Caco-2 (cell line): Measurements from ENCODE around the gene WDR1. TPM values are rescaled to one million over a fixed set of nuclear protein-coding genes. Genes with fewer than 3 reads are reported as not detected.

Source experiments
- BruUV-seq: library from RNA; stranded (reverse); fragments of 400-500 nt; replicated peaks from 2 replicates; lab custom pipeline; 2021; lab: Mats Ljungman, UMichigan
- CTCF ChIA-PET: fragments of 300-600 bp; sonication (Branson Sonifier 250); formaldehyde crosslinking; loops from one replicate; lab custom pipeline; 2022; ENCODE audit warnings: antibody characterized with exemption; lab: Charles Lee
- POLR2A ChIA-PET: fragments of 300-600 bp; sonication (Branson Sonifier 250); formaldehyde crosslinking; loops from one replicate; lab custom pipeline; 2022; ENCODE audit warnings: antibody characterized with exemption; lab: Charles Lee
- DNase-seq, 2 experiments: peaks; one replicate each; pipeline versions ENCODE4 v3.0.0 to v3.0.0-alpha.2; 2020 to 2022
- H3K27me3 ChIP-seq: replicated peaks from 2 replicates; pipeline ENCODE4 v1.6.0; 2011; ENCODE audit warnings: low read length; ENCODE audit not compliant: control insufficient read depth, insufficient read depth
- H3K36me3 ChIP-seq: 2 replicates; pipeline ENCODE4 v1.5.1; 2011; ENCODE audit warnings: low read length; ENCODE audit not compliant: control insufficient read depth, insufficient read depth
- H3K4me1 ChIP-seq: fragments of 250-450 bp; sonication (Bioruptor Pico); 2 replicates; pipeline ENCODE4 v1.5.1; 2020; ENCODE audit warnings: mild to moderate bottlenecking
- H3K4me3 ChIP-seq: 2 replicates; pipeline ENCODE4 v1.5.1; 2011; ENCODE audit warnings: low read depth, mild to moderate bottlenecking, control low read depth, low read length
- H3K9me3 ChIP-seq: fragments of 250-450 bp; sonication (Bioruptor Pico); 2 replicates; pipeline ENCODE4 v1.5.1; 2020; ENCODE audit warnings: mild to moderate bottlenecking, moderate library complexity
- H3K27ac Mint-ChIP-seq: one replicate; pipeline ENCODE4 v1.8.0; 2022; ENCODE audit warnings: mixed read lengths; ENCODE audit not compliant: unreplicated experiment
- H3K27me3 Mint-ChIP-seq: one replicate; pipeline ENCODE4 v1.8.0; 2022; ENCODE audit warnings: mixed read lengths; ENCODE audit not compliant: insufficient read depth, unreplicated experiment
- H3K36me3 Mint-ChIP-seq: one replicate; pipeline ENCODE4 v1.8.0; 2022; ENCODE audit warnings: mild to moderate bottlenecking, mixed read lengths; ENCODE audit not compliant: insufficient read depth, unreplicated experiment
- H3K4me1 Mint-ChIP-seq: one replicate; pipeline ENCODE4 v1.8.0; 2022; ENCODE audit warnings: low read depth, mixed read lengths; ENCODE audit not compliant: unreplicated experiment
- H3K4me3 Mint-ChIP-seq: one replicate; pipeline ENCODE4 v1.8.0; 2022; ENCODE audit warnings: mild to moderate bottlenecking, moderate library complexity, mixed read lengths; ENCODE audit not compliant: unreplicated experiment
- H3K9me3 Mint-ChIP-seq: one replicate; pipeline ENCODE4 v1.8.0; 2022; ENCODE audit warnings: mixed read lengths; ENCODE audit not compliant: unreplicated experiment
- intact Hi-C: fragments of 100-400 bp; cut with micrococcal nuclease; formaldehyde crosslinking; loops from one replicate; pipeline ENCODE4 v1.10.0; 2022; ENCODE audit not compliant: unreplicated experiment
- total RNA-seq: library from RNA; stranded (reverse); gene quantifications from 2 replicates; pipeline ENCODE4 v1.2.3, GENCODE V29; 2022
- TF ChIP-seq, protein P1 (sequence below), 2 experiments: fragments of 200-600 bp in 1 of 2; IDR thresholded peaks; 1 replicate in 1 of 2; 2 replicates in 1 of 2; pipeline versions ENCODE4 v1.5.1 to v1.8.0; 2011 to 2022; ENCODE audit warnings: antibody characterized with exemption in 1 of 2, control low read depth in 1 of 2, inconsistent platforms in 1 of 2, low read depth in 1 of 2, low read length in 1 of 2, mild to moderate bottlenecking in 1 of 2, moderate library complexity in 1 of 2; ENCODE audit not compliant: insufficient read depth in 1 of 2, severe bottlenecking in 1 of 2, unreplicated experiment in 1 of 2

The WDR1 gene
- total RNA-seq, 1 experiment from 2014 or later, result 250 TPM

DNA sequence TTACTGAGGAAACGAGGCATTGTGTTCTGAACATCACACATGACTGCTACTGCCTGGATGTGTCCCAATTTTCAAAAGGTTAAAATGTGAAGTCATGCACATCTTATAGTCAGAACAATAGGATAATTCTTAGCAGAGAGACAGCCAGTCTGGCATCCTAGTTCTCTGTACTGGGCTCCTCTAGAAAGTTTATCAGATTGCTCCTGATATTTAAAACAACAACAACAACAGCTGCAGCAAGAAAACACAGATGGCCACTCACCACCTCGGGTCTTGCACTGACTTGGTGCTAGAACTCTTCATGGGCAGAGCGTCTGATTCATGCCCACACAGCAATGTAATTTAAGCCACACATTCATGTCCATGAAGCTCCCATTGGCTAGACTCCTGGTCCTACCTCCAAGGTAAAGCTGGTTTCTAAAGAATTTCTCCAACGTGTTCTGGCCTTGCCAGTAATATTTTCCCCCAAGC lies 62.0 kb downstream of the WDR1 start:
- Mint-ChIP-seq H3K36me3 (no peaks in the 10 kb centered on the region), H3K27ac (no peak overlapping the region), H3K4me1 (peaks cover 46% of the 10 kb centered on the region), H3K9me3 (no peaks in the 10 kb centered on the region), H3K4me3 (no peak overlapping the region), H3K27me3 (no peaks in the 10 kb centered on the region)
- H3K27me3 ChIP-seq, result no peaks in the 10 kb centered on the region
- DNase-seq, result no peak
- ChIA-PET CTCF (no interaction called here), POLR2A (no interaction called here)
- BruUV-seq, result no TSS peak
- no peak overlapping the region for H3K4me3 ChIP-seq
- no peaks in the 10 kb centered on the region for H3K9me3 ChIP-seq
- TF ChIP-seq, protein P1, sequence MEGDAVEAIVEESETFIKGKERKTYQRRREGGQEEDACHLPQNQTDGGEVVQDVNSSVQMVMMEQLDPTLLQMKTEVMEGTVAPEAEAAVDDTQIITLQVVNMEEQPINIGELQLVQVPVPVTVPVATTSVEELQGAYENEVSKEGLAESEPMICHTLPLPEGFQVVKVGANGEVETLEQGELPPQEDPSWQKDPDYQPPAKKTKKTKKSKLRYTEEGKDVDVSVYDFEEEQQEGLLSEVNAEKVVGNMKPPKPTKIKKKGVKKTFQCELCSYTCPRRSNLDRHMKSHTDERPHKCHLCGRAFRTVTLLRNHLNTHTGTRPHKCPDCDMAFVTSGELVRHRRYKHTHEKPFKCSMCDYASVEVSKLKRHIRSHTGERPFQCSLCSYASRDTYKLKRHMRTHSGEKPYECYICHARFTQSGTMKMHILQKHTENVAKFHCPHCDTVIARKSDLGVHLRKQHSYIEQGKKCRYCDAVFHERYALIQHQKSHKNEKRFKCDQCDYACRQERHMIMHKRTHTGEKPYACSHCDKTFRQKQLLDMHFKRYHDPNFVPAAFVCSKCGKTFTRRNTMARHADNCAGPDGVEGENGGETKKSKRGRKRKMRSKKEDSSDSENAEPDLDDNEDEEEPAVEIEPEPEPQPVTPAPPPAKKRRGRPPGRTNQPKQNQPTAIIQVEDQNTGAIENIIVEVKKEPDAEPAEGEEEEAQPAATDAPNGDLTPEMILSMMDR (IDR thresholded peaks at IDR 0.05; ENCODE audit: insufficient read depth in 1 of 2, low read depth in 1 of 2, low read length in 1 of 2, severe bottlenecking in 1 of 2, unreplicated experiment in 1 of 2), result no peak
- intact Hi-C loops, result no loop called here
- H3K36me3 ChIP-seq, result no peaks in the 10 kb centered on the region
- peaks cover 66% of the 10 kb centered on the region for H3K4me1 ChIP-seq

DNA sequence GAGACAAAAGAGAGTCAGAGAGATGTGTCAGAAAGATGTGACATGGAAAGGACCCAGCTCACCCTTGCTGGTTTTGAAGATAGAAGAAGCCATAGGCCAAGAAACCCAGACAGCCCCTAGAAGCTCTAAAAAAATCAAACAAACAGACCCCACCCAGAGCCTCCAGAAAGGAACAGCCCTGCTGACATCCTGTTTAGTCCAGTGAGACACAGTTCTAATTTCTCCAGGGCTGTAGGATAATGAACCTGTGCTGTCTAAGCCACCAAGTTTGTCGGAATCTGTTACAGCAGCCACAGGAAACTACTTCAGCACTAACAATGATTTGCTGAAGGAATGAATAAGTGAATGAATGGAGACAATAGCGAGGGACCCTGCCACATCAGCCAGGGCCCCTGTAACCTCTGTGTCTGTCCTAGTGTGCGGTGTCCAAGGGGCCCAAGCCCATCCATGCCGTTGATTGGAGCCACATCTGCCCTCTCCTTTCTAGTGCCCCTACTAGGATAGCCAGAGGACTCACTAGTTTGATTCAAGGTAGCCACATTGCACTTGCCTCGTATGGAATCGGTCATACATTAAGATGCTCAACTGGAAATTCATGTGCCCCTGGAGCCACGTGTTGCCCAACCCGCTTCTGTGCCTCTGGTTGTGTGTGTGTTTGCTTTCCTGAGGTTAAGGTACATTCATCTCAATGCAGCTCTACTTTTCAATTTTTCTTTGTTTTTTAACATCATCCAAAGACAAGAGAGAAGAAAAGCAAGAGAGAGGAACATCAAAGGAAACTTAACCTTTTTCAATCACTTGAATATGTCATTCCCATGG lies 62.8 kb downstream of the WDR1 start:
- H3K9me3 ChIP-seq, result no peaks in the 10 kb centered on the region
- no peaks in the 10 kb centered on the region for H3K27me3 Mint-ChIP-seq
- no peak overlapping the region for H3K4me3 ChIP-seq
- ChIA-PET POLR2A (no interaction called here), CTCF (no interaction called here)
- peaks cover 53% of the 10 kb centered on the region for H3K4me1 Mint-ChIP-seq
- no TSS peak for BruUV-seq
- no peaks in the 10 kb centered on the region for H3K27me3 ChIP-seq
- peaks cover 5% of the 10 kb centered on the region for H3K36me3 Mint-ChIP-seq
- DNase-seq, result no peak
- no peak overlapping the region for H3K27ac Mint-ChIP-seq
- TF ChIP-seq, protein P1 (IDR thresholded peaks at IDR 0.05; ENCODE audit: insufficient read depth in 1 of 2, low read depth in 1 of 2, low read length in 1 of 2, severe bottlenecking in 1 of 2, unreplicated experiment in 1 of 2), result no peak
- intact Hi-C loops, result no loop called here
- H3K36me3 ChIP-seq, result no peaks in the 10 kb centered on the region
- peaks cover 74% of the 10 kb centered on the region for H3K4me1 ChIP-seq
- H3K4me3 Mint-ChIP-seq, result no peak overlapping the region
- no peaks in the 10 kb centered on the region for H3K9me3 Mint-ChIP-seq

DNA sequence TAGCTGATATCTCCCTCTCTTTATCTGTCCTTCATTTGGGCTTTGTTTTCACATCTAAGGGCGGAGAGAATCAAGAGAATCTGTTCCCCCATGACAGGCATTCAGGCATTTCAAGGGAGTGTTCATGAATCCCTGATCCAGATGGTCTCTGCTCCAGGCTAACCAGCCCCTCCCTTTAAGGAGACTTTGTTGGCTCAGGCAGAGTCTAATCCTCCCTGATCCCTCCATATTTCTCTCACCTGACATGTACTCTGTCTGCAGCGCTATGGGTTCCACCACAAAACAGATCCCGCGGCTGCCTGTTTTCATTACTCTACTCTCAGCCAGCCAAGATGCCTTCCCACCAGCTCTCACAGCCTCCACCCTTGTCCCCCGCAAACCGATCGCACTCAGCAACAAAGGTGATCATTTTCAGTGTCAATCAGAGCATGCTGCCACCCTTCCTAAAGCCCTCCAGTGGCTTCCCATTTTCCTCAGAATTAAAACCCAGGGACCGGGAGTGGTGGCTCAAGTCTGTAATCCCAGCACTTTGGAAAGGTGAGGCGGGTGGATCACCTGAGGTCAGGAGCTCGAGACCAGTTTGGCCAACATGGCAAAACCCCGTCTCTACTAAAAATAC lies 65.0 kb downstream of the WDR1 start:
- Histone ChIP-seq H3K36me3 (no peaks in the 10 kb centered on the region), H3K27me3 (no peaks in the 10 kb centered on the region), H3K4me3 (no peak overlapping the region), H3K4me1 (peaks cover 88% of the 10 kb centered on the region), H3K9me3 (no peaks in the 10 kb centered on the region)
- Mint-ChIP-seq H3K9me3 (peaks cover 11% of the 10 kb centered on the region), H3K36me3 (peaks cover 5% of the 10 kb centered on the region), H3K27ac (peak overlapping the region; percentile 67), H3K4me3 (no peak overlapping the region), H3K27me3 (no peaks in the 10 kb centered on the region), H3K4me1 (peaks cover 64% of the 10 kb centered on the region)
- CTCF ChIA-PET, result no interaction called here
- BruUV-seq, result no TSS peak
- POLR2A ChIA-PET, result no interaction called here
- TF ChIP-seq, protein P1 (IDR thresholded peaks at IDR 0.05; ENCODE audit: insufficient read depth in 1 of 2, low read depth in 1 of 2, low read length in 1 of 2, severe bottlenecking in 1 of 2, unreplicated experiment in 1 of 2), result no peak
- intact Hi-C loops, result no loop called here
- DNase-seq, result no peak
